GM12891 (cell line): ENCODE results near the gene ZNF226.

Experiments used
- POLR2A ChIP-seq: IDR thresholded peaks from 2 replicates; pipeline ENCODE4 v1.6.1; 2011; ENCODE audit warnings: low read depth, low read length, control low read depth
- POLR2AphosphoS5 ChIP-seq: IDR thresholded peaks from 2 replicates; pipeline ENCODE4 v1.6.1; 2011; ENCODE audit warnings: low read depth, low read length, control low read depth
- TAF1 ChIP-seq: IDR thresholded peaks from 2 replicates; pipeline ENCODE4 v1.6.1; 2011; ENCODE audit warnings: low read depth, low read length, control low read depth

DNA sequence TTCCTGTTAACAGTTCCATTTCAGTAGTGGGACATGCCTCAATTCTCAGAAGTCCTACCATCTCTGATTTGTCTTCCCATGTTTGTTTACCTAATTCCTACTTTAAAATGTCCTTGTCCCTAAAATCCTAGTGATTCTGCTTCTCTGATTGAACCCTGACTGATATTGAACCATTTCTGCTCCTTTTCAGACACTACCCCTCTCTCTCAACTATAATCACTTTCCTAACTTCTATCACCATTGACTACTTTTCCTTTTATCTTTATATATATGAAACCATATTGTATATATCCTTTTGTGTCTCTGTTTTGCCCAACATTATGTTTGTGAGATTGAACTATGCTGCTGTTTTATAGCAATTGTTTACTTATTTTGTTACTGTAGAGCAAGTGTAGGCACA, 31.9 kb downstream of the ZNF226 start:
- TF ChIP-seq TAF1 (no peak), POLR2A (no peak), POLR2AphosphoS5 (no peak)
